ENCODE results near the gene CCNF. TPM values are rescaled to one million over a fixed set of nuclear protein-coding genes. Genes with fewer than 3 reads are reported as not detected.
A peak's percentile ranks its signal among the peaks of the same experiment; 100 is the strongest.

The CCNF gene
- total and polyA plus RNA-seq, 2 of the 4 experiments (the other 2 are of a cell fraction): 8.2 to 20.1 TPM

DNA sequence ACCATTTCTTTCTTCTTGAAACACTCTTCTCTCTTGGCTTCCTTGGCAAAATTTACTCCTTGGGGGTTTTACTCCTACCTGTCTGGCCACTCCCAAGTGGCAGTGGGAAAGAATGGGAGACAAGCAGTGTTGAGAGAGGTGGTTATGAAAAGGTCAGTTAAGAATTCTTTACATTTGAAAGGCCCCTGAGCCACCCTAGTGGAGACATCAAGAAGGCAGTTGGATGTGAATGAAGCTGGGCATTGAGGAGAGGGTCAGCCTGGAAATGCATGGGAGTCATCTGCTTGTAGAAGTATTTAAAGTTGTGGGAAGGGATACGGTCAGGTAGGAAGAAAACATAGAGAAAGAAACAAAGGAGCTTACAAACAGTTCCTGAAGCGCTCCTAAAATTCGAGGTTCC, 42.3 kb upstream of the CCNF start:
- no peak overlapping the region for H3K27ac ChIP-seq (ENCODE audit: insufficient read depth, low read length)
- H3K79me1 ChIP-seq (ENCODE audit: low read depth in 1 of 2, low read length in 2 of 2): no peaks in the 10 kb centered on the region
- peaks cover 4% of the 10 kb centered on the region; the same call in 1 of the 2 replicates for H3K27me3 ChIP-seq (ENCODE audit: control insufficient read depth, insufficient read depth, low read length)
- ATAC-seq (ENCODE audit: low read depth) (no peak), DNase-seq (no peak)
- peaks cover 5% of the 10 kb centered on the region; the same call in 1 of the 2 replicates for H3K9me3 ChIP-seq (ENCODE audit: control insufficient read depth, insufficient read depth, low read length)
- POLR2A ChIA-PET (ENCODE audit: unreplicated experiment): no interaction called here
- no peak overlapping the region for H2BK120ac ChIP-seq (ENCODE audit: low read depth, low read length)
- no peak overlapping the region for H3K14ac ChIP-seq (replicated peaks; ENCODE audit: low read depth, low read length)
- 33% methylated on average over 1 of the region's 3 CpGs; no CpG with 5 or more reads in 1 of the 2 experiments for WGBS, 2 experiments (ENCODE audit: extremely low coverage in 2 of 2, insufficient read length in 1 of 2)
- H3K9me1 ChIP-seq (ENCODE audit: insufficient read depth, low read length): no peaks in the 10 kb centered on the region
- H3K4ac ChIP-seq (ENCODE audit: low read depth, low read length): no peak overlapping the region
- BruUV-seq (replicated peaks): no TSS peak
- H3K23ac ChIP-seq (ENCODE audit: low read depth, low read length): no peak overlapping the region
- TF ChIP-seq CTCF (conservative IDR thresholded peaks at IDR 0.05; ENCODE audit: low read depth, low read length) (0 out of 2 replicates have a peak, but pooled peaks have one; percentile 21), CEBPB (IDR thresholded peaks at IDR 0.05; ENCODE audit: low read depth, low read length) (no peak)
- no peak overlapping the region for H3K18ac ChIP-seq (ENCODE audit: low read depth, low read length)
- H4K20me1 ChIP-seq (ENCODE audit: insufficient read depth, low read length): no peaks in the 10 kb centered on the region
- no peak overlapping the region for H4K91ac ChIP-seq (ENCODE audit: insufficient read depth, low read depth, low read length)
- H3K4me2 ChIP-seq (ENCODE audit: low read depth, low read length): no peak overlapping the region
- H2AK5ac ChIP-seq (ENCODE audit: low read depth, low read length): no peak overlapping the region
- H2AFZ ChIP-seq (replicated peaks; ENCODE audit: low read length, poor library complexity): no peak overlapping the region
- no peak overlapping the region for H3K9ac ChIP-seq (ENCODE audit: low read depth, low read length)
- CTCF ChIA-PET: interaction anchor here (1.0 kb wide), 1 partner anchor 30 kb away, joined by 3 read pairs; no protein-coding TSS in a partner anchor
- H2BK20ac ChIP-seq (ENCODE audit: low read depth, low read length): no peak overlapping the region
- H3K4me1 ChIP-seq (ENCODE audit: control insufficient read depth, insufficient read depth, low read length): 0 out of 2 replicates have a peak, but pooled peaks cover 3% of the 10 kb centered on the region
- no peak overlapping the region for H3K56ac ChIP-seq (ENCODE audit: extremely low read depth, insufficient read depth, low read length)
- no peak overlapping the region for H4K8ac ChIP-seq (ENCODE audit: low read depth in 2 of 2, low read length in 2 of 2)
- H3K4me3 ChIP-seq (ENCODE audit: insufficient read depth, low read depth, low read length): no peak overlapping the region
- H2BK5ac ChIP-seq (ENCODE audit: low read depth, low read length, poor library complexity, severe bottlenecking): no peak overlapping the region
- in situ Hi-C loops (cut with MboI; ENCODE audit: low sequenced_read_pairs): loop anchor here (25.0 kb wide), 1 partner anchor 500 kb away; no protein-coding TSS in a partner anchor
- no peaks in the 10 kb centered on the region for H3K36me3 ChIP-seq (ENCODE audit: control insufficient read depth, insufficient read depth, low read length)
- H2BK15ac ChIP-seq (ENCODE audit: low read depth, low read length): no peak overlapping the region
- no peak overlapping the region for H4K5ac ChIP-seq (ENCODE audit: low read depth, low read length)
- intact Hi-C loops (cut with micrococcal nuclease): no loop called here
- H2AK9ac ChIP-seq (replicated peaks; ENCODE audit: low read depth, low read length, poor library complexity): no peak overlapping the region
- dilution Hi-C loops (cut with HindIII; ENCODE audit: low sequenced_read_pairs, unreplicated experiment): no loop called here

All from IMR-90 (cell line).